GM19328 (cell line): Measurements from ENCODE around the gene EIF3F.
A peak's percentile ranks its signal among the peaks of the same experiment; 100 is the strongest.
"Not testable (repeated sequence)": the region's sequence is repeated elsewhere in the genome, so short reads cannot be mapped to it uniquely, and the experiment has no call there.

ENCODE experiments used
- ATAC-seq: cut with Tn5 transposase; IDR thresholded peaks from one replicate; pipeline ENCODE4 v1.9.1; 2021; ENCODE audit warnings: mild to moderate bottlenecking, moderate library complexity; ENCODE audit not compliant: unreplicated experiment

Gene EIF3F

DNA sequence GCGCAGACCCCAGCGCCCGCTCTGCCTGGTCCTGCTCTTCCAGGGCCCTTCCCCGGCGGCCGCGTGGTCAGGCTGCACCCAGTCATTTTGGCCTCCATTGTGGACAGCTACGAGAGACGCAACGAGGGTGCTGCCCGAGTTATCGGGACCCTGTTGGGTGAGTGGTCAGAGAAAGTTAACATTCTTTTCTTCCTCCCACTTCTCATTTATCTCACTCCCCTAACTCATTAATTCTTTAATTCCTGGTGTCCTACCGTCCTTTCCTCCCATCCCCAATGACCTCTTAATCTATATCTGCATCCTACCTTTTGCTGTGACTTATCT, 385 bp downstream of the EIF3F start:
- ATAC-seq = not testable (repeated sequence)

DNA sequence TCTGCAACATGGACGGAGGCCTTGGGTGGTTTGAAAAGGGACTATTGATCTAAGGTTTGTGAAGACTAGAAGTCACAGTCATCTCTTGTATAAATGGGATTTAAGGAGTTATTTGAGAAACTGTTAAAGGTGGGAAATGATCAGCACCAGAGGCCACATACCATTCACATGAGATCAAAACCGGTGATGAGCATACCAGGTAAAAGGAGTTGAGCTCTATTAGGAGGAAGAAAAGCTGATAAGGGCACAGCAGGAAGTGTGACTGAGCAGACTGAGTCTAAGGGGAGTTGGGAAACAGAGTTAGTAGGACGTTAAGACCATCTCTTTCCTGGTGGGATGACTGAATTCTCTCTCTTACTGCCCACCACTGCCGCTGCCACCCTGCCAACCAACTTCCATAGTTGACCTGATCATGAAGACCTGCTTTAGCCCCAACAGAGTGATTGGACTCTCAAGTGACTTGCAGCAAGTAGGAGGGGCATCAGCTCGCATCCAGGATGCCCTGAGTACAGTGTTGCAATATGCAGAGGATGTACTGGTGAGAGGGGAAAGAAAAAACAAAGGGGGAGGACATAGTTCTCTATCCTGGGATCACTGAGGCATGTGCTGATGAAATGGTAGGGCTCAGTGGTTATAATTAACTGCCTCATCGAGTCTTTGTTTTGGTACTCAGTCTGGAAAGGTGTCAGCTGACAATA, 7.6 kb downstream of the EIF3F start:
- ATAC-seq = no peak

DNA sequence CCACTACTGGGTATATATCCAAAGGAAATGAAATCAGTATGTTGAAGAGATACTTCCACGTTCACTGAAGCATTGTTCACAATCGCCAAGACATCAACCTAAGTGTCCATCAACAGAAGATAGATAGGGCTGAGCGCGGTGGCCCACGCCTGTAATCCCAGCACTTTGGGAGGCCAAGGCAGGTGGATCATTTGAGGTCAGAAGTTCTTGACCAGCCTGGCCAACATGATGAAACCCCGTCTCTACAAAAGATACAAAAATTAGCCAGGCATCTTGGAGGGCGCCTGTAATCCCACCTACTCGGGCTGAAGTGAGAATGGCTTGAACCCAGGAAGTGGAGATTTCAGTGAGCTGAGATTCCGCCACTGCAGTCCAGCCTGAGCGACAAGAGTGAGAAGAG, 12.7 kb downstream of the EIF3F start:
- ATAC-seq = no peak

DNA sequence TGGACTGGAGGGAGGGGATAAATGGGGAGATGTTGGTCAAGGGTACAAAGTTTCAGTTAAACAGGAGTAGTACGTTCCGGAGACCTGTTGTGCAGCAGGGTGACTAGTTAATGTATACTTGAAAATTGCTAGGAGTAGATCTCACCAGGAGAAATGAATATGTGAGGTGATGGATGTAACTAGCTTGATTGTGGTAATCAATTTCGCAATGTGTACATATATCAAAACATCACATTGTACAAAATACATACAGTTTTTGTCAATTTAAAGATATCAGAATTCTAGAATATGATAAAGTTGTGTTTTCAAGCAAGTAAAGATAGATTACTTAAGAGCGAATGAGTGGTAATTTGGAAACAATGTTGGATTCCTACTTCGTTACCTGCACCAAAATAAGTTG, 13.3 kb downstream of the EIF3F start:
- ATAC-seq = no peak

DNA sequence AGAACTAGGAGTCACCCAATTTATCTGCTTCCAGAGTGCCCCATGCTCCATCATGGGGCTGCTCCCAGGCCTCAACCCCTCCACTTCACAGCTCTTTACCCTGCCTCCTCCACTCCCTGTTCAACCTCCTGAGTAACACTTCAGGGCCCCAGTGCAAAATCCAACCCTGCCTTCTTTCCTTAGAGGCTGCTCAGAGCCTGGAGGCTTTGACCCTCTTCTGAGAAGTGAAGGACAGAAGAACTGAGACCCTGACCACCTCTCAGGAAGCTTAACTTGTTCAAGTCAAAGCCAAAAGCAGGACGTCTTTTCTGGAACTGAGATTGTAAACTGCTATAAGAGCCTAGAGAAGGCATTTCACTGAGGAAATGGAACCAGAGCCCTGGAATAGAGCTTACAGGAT, 15.5 kb downstream of the EIF3F start:
- no peak for ATAC-seq

DNA sequence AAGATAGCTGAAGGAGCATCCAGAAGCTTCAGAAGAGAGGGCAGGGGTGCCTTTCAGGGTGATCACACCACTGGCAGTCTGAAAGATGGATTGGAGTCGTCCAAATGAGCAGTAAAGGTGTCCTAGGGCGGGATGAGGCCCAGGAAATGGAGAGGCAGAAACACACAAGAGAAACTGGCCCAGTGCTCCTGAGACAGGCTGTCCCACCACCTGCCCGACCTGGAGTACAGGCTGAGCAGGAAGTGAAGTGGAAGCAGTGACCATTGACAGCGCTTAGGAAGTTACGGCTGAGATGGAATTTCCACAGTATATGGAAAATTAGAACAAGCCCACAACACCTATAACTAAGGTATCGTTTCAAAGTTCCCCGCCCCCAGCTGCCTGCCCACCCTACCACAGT, 16.1 kb downstream of the EIF3F start:
- ATAC-seq = no peak

DNA sequence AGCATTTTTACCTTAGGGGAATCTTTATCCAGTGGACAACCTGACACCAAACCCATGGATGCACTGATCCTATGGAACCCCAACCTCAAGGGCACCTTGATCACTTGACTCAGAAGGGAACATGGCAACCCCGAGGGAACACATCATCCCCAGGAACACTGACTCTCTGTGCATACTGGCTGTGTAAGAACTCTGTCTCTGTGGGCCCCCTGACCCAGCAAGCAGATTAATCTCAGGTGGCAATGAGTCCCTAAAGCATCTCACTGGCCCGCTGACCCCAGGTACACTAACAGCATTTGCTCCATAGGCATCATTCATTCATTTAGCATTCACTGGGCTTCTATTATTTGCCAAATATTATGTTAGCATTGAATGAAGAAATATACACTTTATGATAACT, 16.9 kb downstream of the EIF3F start:
- no peak for ATAC-seq

DNA sequence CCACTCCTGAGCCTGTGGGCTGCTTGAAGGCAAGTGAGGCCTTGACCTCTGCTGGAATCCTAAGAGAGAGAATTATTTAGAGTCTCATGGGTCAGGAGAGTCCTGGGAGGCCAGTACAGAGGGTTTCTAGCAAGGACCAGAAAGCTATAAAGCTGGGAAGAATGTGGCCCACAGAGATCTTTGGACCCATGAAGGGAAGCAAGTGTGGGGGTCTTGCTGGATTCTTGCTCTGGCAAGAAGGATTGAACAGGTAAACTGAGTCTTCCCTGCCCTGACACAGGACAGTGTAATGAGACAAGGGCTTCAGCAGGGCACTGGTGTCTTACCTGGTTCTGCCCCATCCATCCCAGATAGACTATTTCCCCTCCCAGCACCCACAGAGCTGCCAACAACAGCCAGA, 18.4 kb downstream of the EIF3F start:
- no peak for ATAC-seq

DNA sequence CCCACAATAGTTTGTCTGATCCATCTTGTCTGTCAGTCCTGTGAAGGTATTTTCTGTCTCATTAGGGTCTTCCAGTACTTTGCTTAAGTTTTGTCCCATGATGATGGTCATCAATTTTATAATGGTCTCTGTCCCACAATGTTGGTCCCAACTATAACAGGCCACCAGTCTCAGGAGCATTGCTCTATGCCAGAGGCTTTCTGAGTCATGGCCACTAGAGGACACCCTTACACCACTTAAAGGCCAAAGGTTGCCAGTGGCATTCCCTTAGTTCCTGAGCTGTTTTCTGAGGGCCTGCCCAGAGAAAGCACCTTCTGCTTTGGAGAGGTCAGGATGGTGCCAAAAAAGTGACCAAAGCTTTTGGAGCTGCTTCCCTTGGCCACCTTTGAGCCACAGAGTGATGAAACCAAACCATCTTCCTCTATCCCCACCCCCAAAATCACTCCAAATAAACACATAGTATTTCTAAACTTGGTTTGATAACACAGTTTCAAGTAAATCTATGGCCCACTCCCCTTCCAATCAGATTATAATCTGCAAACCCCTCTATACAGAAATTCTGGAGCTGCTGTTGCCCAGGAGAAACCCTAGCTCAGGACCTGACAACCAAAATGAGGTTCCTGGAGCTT, 19.3 kb downstream of the EIF3F start:
- ATAC-seq = peak; percentile 69

DNA sequence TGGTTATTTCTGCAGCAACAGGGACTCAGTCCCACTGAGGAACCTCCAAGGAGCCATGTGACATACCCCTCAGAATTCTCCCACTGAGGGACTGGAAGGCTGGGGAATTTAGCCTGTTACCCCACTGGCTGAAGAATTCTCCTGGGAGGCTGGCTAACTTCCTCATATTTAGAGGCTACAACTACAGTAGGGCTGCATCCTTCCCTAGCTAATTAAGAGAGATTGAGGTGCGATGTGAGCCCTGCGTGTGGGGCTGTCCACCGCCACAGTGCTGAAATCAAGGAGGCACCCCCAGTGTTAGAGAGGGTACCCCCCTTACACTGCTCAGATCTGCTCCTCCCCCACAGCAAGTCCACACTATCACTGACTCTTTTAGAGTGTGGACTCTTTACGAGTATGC, 21.1 kb downstream of the EIF3F start:
- no peak for ATAC-seq

DNA sequence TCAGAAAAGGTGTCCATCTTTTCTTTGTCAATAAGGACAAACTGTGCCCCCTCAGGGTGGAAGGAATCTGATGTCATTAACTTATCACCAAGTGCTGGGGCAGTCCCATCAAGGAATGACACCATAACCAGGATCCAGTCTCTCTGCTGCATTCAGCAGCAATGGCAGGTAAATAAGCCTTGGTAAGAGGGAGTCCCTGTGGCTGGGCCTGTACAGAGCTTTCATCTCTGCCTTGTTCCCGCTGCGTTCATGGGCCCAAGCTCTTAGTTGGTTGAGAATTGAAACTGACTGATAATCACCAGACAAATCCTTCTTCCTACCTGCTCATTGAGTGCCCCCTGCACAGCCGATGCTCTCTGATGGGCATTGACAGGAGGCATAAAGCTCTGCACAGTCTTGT, 22.7 kb downstream of the EIF3F start:
- no peak for ATAC-seq

DNA sequence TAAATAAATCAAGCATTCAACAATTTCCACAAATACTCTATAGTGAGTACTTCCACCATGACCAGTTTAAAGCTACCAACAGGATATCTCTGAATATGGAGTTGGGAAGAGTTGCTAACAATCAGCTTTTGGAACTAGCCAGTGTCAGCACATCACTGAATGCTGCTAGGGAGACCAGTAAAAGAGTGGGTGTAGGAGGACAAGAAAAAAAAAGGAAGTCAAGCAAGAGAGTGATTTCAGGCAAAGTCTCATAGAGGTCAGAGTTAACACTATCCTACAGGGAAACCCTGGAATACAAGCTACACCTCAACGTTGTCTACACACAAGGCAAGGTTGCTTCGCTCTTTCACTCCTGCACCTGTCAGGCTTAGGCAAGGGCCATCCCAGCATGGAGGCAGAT, 24.2 kb downstream of the EIF3F start:
- no peak for ATAC-seq

DNA sequence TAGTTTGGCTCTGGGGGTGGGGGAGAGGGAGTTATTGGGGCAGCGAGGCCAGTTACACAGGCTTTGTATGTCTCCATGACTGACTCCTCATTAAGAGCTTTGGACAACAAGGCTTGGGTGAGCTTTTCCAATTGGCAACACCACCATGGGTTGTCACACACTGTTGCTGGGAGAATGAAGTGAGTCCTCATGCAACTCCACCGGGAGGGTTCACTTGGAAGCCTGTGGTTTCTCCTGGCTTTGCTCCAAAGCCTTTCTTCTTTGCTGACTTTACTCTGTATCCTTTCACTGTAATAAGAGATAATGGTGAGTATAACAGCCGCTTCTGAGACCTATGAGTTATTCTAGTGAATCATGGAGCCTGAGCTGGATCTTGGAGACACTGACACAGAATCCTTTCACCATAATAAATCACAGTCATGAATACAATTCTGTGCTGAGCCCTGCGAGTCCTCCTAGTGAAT, 24.9 kb downstream of the EIF3F start:
- ATAC-seq = no peak

DNA sequence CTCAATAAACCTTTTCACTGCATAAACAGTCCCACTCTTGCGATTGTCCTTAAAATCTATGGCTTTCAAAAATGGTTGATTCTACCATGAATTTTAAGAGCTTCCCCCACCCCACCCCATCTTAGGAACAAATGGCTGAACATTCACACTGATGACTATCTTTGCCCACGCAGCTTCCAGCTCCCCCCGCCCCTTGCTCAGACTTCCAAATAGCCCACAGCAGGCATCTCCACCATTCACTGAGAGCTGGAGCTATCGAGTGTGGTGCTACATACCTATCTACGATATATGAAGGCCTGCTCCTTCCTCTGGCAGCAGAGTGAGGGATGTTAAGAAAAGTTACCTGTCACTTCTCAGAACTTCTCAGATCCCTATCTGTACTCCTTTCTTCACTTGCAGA, 26.7 kb downstream of the EIF3F start:
- ATAC-seq = no peak

DNA sequence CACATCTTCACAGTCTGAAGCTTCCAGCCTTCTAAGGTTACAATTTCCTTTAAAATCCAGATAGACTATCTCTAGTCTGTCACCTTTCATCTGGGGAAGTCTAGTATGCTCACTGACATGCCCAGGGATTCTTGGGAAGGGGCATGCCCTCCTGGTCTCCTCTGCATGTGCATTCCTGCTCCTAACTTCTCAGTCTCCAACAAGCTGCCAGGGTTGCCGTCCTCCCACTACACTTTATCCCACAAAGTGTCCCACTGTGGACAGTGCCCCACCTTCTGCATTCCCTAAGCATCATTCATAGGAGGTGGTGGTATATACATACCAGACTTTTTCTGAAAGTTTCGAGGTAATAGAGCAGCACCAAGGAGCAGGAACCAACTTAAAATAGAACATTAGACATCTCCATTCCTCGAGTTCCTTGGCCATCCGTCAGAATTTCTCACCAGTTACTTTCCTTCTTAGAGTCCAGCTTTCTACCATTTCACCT, 28.7 kb downstream of the EIF3F start:
- ATAC-seq = no peak

DNA sequence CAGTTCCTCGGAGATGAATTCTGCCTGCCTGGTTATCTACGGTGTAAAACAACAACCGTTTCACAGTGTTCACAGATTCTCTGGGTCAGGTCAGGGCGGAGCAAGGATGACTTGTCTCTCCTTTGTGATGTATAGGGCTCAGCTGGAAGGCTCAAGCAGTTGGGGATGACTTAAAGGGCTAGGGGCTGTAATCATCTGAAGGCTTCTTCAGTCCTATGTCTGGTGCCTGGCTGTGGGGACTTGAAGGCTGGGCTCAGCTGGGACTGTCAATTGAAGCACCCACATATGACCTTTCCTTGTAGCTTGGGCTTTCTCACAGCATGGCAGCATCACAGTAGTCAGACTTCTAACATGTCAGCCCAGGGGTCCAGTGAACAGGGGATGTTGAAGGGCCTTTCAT, 29.3 kb downstream of the EIF3F start:
- no peak for ATAC-seq

DNA sequence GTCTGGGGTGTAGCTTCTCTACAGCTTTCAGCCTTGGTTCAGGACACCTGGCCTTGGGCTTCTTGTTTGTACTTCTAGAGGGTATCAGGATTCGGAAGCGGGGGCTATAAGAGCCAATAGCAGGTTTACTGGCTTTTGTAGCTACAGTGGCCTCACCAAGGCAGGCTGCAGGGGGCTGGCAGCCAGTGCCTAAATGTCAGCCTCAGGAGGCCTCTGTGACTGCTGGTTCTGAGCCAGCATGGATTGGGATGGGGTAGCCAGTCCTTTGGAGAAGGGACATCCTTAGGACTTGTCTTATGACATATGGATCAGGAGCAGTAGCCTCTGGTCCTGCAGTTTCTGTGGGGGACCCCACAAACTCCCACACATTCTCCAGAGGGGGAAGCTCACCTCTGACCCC, 29.9 kb downstream of the EIF3F start:
- no peak for ATAC-seq

DNA sequence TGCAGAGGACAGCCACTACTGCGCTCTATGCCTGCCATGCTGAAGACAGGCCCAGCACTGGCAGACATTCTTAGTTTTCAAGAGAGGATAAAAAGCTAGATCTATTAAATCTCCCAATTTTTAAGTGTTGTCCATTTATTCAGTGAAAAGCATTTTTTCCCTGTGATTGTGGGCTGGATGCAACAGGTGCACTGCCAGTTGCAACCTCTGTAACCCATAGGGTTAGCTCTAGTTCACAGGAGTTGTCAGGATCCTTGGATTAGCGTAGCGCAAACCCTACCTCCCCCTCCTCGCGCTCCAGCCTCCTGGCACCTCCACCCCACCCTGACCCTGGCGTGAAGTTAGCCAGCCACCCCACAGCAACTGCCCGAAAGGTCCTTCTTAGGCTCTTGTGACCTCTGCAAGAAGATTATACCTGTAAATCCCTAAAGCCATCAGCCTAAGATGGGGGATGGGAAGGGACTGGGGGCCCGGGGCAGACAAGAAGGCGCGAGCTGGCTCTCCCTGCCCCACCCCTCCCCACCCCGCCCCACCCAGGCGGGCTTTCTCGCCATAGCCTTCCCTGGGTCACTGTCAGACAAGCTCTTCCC, 30.9 kb downstream of the EIF3F start:
- no peak for ATAC-seq

DNA sequence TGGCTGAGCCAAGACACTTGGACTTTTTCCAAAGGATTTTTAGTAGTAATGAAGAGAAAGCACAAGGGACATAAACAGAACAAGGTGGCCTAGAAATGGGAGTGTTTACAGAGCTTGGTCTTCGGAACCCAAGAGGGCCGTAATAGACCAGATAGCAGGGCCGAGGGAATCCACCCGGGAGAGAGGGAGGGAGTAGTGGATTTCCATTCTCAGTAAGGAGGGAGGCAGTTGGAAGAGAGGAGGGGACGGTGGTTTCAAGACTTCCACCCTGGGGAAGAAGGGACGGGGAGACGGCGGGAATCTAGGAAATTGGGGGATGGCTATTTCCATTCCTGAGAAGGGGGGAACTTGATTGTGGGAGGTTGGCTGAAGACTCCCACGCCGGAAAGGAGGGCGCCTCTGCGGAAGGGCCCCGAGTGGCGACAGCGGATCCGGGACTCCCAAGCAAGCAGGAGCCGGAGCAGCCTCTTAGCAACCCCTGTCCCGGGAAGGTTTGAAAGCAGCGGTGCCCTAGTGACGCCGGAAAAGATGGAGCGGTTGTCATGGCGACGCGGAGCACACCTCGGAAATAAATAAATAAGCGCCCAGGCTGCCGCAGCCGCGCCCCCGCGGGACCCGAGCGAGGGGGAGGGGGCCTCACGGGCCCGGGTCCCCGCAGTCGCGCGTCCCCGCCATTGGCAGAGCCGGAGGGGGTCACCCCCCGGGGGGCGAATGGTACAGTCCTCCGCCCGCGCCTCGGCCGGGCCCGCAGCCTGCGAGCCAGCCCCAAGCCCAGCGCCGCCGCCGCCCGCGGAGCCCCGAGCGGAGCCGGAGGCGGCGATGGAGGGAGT, 31.6 kb downstream of the EIF3F start:
- no peak for ATAC-seq

DNA sequence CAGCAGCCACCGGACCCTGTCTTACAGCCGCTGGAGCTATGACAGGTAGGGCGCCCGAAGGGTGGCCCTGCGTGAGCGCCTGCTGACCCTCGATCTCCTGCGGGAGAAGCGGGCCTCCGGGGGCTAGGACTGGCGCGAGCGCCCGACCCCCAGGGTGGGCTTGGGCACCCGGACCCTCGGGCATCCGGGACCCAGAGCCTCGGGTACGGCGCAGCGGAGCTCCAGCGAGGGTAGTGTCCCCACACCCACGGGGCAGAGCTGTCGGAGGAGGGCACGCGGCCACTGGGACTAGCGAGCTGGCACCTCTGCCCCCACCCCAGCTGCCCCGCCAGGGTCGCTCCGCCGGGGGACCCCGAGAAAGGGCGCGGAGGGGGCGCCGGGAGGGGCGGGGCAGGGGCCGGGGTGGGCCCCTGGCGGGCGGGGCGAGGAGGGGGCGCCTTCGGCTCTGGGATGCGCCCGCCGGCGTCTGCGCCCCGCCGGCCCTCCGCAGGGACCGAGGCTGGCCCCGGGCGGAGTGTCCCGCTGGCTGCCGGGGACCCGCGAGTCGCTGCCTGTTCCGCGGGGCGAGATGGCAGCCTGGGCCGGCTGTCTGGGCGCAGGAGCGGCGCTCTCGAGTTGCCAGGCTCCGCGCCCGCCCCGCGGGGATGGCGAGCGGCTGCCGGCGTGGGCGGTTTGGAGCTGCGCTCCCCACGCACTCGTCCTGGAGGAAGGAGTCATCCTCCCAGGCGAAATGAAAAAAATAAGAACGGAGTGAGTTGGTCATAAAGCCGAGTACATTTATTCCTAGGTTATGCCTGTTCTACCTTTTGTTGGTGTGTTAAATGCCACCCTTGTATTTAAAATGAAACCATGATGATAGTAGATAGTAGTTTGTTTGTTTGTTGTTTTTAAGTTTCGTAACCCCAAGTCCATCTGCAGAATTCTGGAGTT, 32.4 kb downstream of the EIF3F start:
- ATAC-seq = no peak

DNA sequence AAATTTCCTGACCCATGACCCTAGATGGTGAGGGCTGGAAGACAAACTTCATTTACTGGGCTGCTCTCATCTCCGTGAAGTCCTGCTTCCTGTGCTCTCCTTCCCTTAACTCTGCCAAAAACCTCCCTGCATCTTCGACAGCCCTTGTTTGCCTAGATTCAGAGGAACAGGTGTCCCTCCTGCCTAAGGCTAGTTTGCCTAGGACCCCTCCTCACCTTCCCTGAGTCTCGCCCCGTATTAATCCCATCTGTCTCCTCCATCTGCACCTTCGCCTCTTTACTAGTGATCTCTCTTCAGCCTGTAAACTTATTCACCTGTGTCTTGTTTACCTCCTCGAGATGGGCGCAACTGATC, 33.1 kb downstream of the EIF3F start:
- no peak for ATAC-seq
